H9 (cell line): ENCODE results near the gene TMEM221. TPM values are rescaled to one million over a fixed set of nuclear protein-coding genes. Genes with fewer than 3 reads are reported as not detected.

Experiments used
- DNase-seq: peaks from one replicate; pipeline ENCODE4 v3.0.0-alpha.2; 2017
- H2AFZ ChIP-seq: one replicate; pipeline ENCODE4 v1.6.1; 2013; ENCODE audit warnings: mild to moderate bottlenecking, low read length, control low read depth, moderate library complexity
- H2AK5ac ChIP-seq: 2 replicates; pipeline ENCODE4 v1.6.1; 2013; ENCODE audit warnings: low read length, control low read depth, mixed read lengths; ENCODE audit not compliant: insufficient read length
- H2BK120ac ChIP-seq: one replicate; pipeline ENCODE4 v1.6.1; 2013; ENCODE audit warnings: low read depth, mild to moderate bottlenecking, low read length, control low read depth, inconsistent platforms; ENCODE audit not compliant: poor library complexity, severe bottlenecking
- H2BK12ac ChIP-seq: 2 replicates; pipeline ENCODE4 v1.6.1; 2013; ENCODE audit warnings: low read length, control low read depth, mixed read lengths, low read depth; ENCODE audit not compliant: insufficient read length
- H2BK15ac ChIP-seq: 2 replicates; pipeline ENCODE4 v1.6.1; 2013; ENCODE audit warnings: low read depth, low read length, control low read depth
- H2BK20ac ChIP-seq: one replicate; pipeline ENCODE4 v1.6.1; 2013; ENCODE audit warnings: low read depth, mild to moderate bottlenecking, low read length, control low read depth, inconsistent platforms; ENCODE audit not compliant: poor library complexity, severe bottlenecking
- H2BK5ac ChIP-seq: 2 replicates; pipeline ENCODE4 v1.6.1; 2013; ENCODE audit warnings: low read length, control low read depth, mixed read lengths; ENCODE audit not compliant: insufficient read length
- H3K14ac ChIP-seq: 2 replicates; pipeline ENCODE4 v1.6.1; 2013; ENCODE audit warnings: low read length, control low read depth; ENCODE audit not compliant: insufficient read depth
- H3K18ac ChIP-seq: 2 replicates; pipeline ENCODE4 v1.6.1; 2013; ENCODE audit warnings: low read depth, mild to moderate bottlenecking, mixed read lengths, low read length, control low read depth; ENCODE audit not compliant: insufficient read length
- H3K23ac ChIP-seq: 2 replicates; pipeline ENCODE4 v1.6.1; 2013; ENCODE audit warnings: low read length, control low read depth, mixed read lengths, low read depth; ENCODE audit not compliant: insufficient read length
- H3K23me2 ChIP-seq: 2 replicates; pipeline ENCODE4 v1.6.1; 2013; ENCODE audit warnings: low read depth, mild to moderate bottlenecking, mixed read lengths, low read length, control low read depth; ENCODE audit not compliant: insufficient read length, poor library complexity, severe bottlenecking
- H3K27ac ChIP-seq: 2 replicates; pipeline ENCODE4 v1.5.1; 2013; ENCODE audit warnings: low read length, control low read depth, mixed read lengths, low read depth; ENCODE audit not compliant: insufficient read length
- H3K27me3 ChIP-seq: 2 replicates; pipeline ENCODE4 v1.6.1; 2013; ENCODE audit warnings: low read length, control low read depth, inconsistent platforms; ENCODE audit not compliant: insufficient read depth
- H3K4ac ChIP-seq: 2 replicates; pipeline ENCODE4 v1.6.1; 2013; ENCODE audit warnings: low read depth, mild to moderate bottlenecking, control low read depth, inconsistent platforms, low read length, moderate library complexity
- H3K4me1 ChIP-seq: 2 replicates; pipeline ENCODE4 v1.6.1; 2013; ENCODE audit warnings: low read length, control low read depth, inconsistent platforms; ENCODE audit not compliant: insufficient read depth
- H3K4me2 ChIP-seq: 2 replicates; pipeline ENCODE4 v1.6.1; 2013; ENCODE audit warnings: low read length, control low read depth, mixed read lengths; ENCODE audit not compliant: insufficient read length, insufficient read depth
- H3K56ac ChIP-seq: 2 replicates; pipeline ENCODE4 v1.6.1; 2013; ENCODE audit warnings: low read depth, mild to moderate bottlenecking, mixed read lengths, low read length, control low read depth; ENCODE audit not compliant: insufficient read length
- H3K79me1 ChIP-seq: 2 replicates; pipeline ENCODE4 v1.6.1; 2013; ENCODE audit warnings: low read depth, mild to moderate bottlenecking, moderate library complexity, low read length, control low read depth, inconsistent platforms; ENCODE audit not compliant: insufficient read depth, poor library complexity, severe bottlenecking
- H3K79me2 ChIP-seq: 2 replicates; pipeline ENCODE4 v1.6.1; 2013; ENCODE audit warnings: low read length, control low read depth, inconsistent platforms; ENCODE audit not compliant: insufficient read depth
- H3K9ac ChIP-seq: 2 replicates; pipeline ENCODE4 v1.6.1; 2013; ENCODE audit warnings: low read length, control low read depth, mixed read lengths; ENCODE audit not compliant: insufficient read length; ENCODE audit errors: extremely low read depth
- H3K9me3 ChIP-seq: one replicate; pipeline ENCODE4 v1.6.1; 2013; ENCODE audit warnings: low read depth, low read length, inconsistent platforms; ENCODE audit not compliant: control insufficient read depth
- H3T11ph ChIP-seq: one replicate; pipeline ENCODE4 v1.6.1; 2013; ENCODE audit warnings: mild to moderate bottlenecking, low read length, control low read depth, inconsistent platforms
- H4K20me1 ChIP-seq: one replicate; pipeline ENCODE4 v1.6.1; 2013; ENCODE audit not compliant: control insufficient read depth, insufficient read length, insufficient read depth
- H4K5ac ChIP-seq: 2 replicates; pipeline ENCODE4 v1.6.1; 2013; ENCODE audit warnings: low read depth, mild to moderate bottlenecking, mixed read lengths, low read length, control low read depth; ENCODE audit not compliant: insufficient read length
- H4K8ac ChIP-seq: replicated peaks from 2 replicates; pipeline ENCODE4 v1.6.1; 2013; ENCODE audit warnings: low read length, control low read depth, mixed read lengths, low read depth; ENCODE audit not compliant: insufficient read length
- H4K91ac ChIP-seq: 2 replicates; pipeline ENCODE4 v1.6.1; 2013; ENCODE audit warnings: low read depth, mild to moderate bottlenecking, moderate library complexity, mixed read lengths, low read length, control low read depth; ENCODE audit not compliant: insufficient read length
- H3K27ac Mint-ChIP-seq, 3 experiments: 2 replicates in 2 of 3; 3 replicates in 1 of 3; pipeline ENCODE4 v1.8.0; 2020 to 2021; ENCODE audit warnings: mixed read lengths in 3 of 3, mild to moderate bottlenecking in 1 of 3, moderate library complexity in 1 of 3
- H3K27me3 Mint-ChIP-seq: 2 replicates; pipeline ENCODE4 v1.8.0; 2021; ENCODE audit warnings: low read depth, mild to moderate bottlenecking, moderate library complexity, mixed read lengths
- H3K36me3 Mint-ChIP-seq, 3 experiments: 2 replicates in 2 of 3; 3 replicates in 1 of 3; pipeline ENCODE4 v1.8.0; 2020 to 2021; ENCODE audit warnings: low read depth in 3 of 3, mixed read lengths in 3 of 3; ENCODE audit not compliant: insufficient read depth in 1 of 3
- H3K4me1 Mint-ChIP-seq, 2 experiments: 2 replicates each; pipeline ENCODE4 v1.8.0; 2020; ENCODE audit warnings: mixed read lengths in 2 of 2
- H3K4me3 Mint-ChIP-seq, 2 experiments: 2 replicates in 1 of 2; 3 replicates in 1 of 2; pipeline ENCODE4 v1.8.0; 2020 to 2021; ENCODE audit warnings: mild to moderate bottlenecking in 2 of 2, mixed read lengths in 2 of 2, moderate library complexity in 1 of 2
- H3K9me3 Mint-ChIP-seq, 2 experiments: 2 replicates in 1 of 2; 3 replicates in 1 of 2; pipeline ENCODE4 v1.8.0; 2020; ENCODE audit warnings: mild to moderate bottlenecking in 2 of 2, mixed read lengths in 2 of 2, moderate library complexity in 1 of 2
- WGBS: extraction: QIAGEN DNeasy Blood & Tissue Kit; methylation state at CpG from one replicate; pipeline ENCODE4 v1.1.7; 2013; ENCODE audit warnings: missing lambda C conversion rate, low lambda C conversion rate, mixed read lengths; ENCODE audit not compliant: insufficient read length; ENCODE audit errors: extremely low coverage; 5-methylcytosine and 5-hydroxymethylcytosine counted together
- total RNA-seq: library from RNA; stranded (reverse); gene quantifications from 2 replicates; pipeline ENCODE4 v1.2.1, GENCODE V29; 2021
- TF ChIP-seq, protein P1 (sequence below): fragments of 200-600 bp; sonication (generic); conservative IDR thresholded peaks from 3 replicates; pipeline ENCODE4 v1.8.0; 2021; ENCODE audit warnings: antibody characterized with exemption, mild to moderate bottlenecking

TMEM221 gene
- total RNA-seq, 1 experiment from 2014 or later = 1.4 TPM

DNA sequence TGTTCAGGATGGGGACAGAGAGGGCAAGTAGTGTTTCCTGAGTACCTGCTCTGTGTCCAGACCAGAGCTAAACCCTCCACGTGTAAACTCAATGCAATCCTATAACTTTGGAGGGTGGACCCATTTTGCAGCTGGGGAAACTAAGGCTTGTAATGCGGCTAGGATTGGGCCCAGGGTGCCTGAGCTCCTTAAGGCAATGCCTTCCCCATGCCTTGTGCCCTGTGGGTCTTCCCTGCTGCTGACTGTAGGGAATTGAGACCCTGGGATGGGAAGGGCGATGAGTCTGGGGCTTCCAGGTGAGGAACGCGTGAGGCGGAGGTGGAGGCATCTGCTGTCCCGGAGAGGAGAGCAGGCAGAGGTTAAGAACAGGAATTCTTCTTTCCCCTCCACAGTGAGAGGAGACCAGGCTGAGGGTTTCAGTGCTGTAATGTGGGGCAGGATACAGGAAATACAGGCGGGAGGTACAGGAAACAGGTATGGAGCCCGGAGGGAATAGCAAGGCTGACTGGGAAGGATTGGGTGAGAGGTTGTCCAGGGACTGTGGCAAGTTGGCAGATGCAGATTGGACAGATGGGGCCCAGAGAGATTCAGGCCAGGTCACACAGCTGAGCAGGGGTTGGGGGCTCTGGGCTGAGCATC, 41.0 kb upstream of the TMEM221 start:
- WGBS = no CpG with 5 or more reads among the region's 9 CpGs
- Mint-ChIP-seq H3K27ac (peak overlapping the region; percentile 55 to 79 (median 76); a peak in 6 of 7 replicates), H3K4me3 (peak overlapping the region in 1 of 2 experiments; percentile 90; a peak in 3 of 5 replicates), H3K36me3 (no peaks in the 10 kb centered on the region), H3K4me1 (peaks cover 14 to 22% of the 10 kb centered on the region in 2 experiments), H3K9me3 (peaks cover 0 to 2% of the 10 kb centered on the region in 2 experiments; a peak in 1 of 5 replicates), H3K27me3 (peaks cover 3% of the 10 kb centered on the region)
- Histone ChIP-seq H3K23ac (no peak overlapping the region), H3K4me2 (peak overlapping the region; percentile 29), H3K79me1 (no peaks in the 10 kb centered on the region), H3K14ac (no peak overlapping the region), H4K8ac (no peak overlapping the region), H3K23me2 (peaks cover 7% of the 10 kb centered on the region), H4K20me1 (no peaks in the 10 kb centered on the region), H3K4ac (no peak overlapping the region), H2BK120ac (no peak overlapping the region), H4K91ac (no peak overlapping the region), H3K27ac (no peak overlapping the region), H2BK15ac (no peak overlapping the region), H2BK5ac (no peak overlapping the region), H2AK5ac (no peak overlapping the region), H4K5ac (no peak overlapping the region), H3K79me2 (no peaks in the 10 kb centered on the region), H3K9me3 (no peaks in the 10 kb centered on the region), H3K4me1 (peaks cover 7% of the 10 kb centered on the region; the same call in 1 of the 2 replicates), H3K27me3 (no peaks in the 10 kb centered on the region), H3K9ac (no peak overlapping the region), H3T11ph (no peak overlapping the region), H3K18ac (no peak overlapping the region), H2AFZ (no peak overlapping the region), H2BK20ac (no peak overlapping the region), H3K56ac (no peak overlapping the region), H2BK12ac (no peak overlapping the region)
- no peak for DNase-seq
- TF ChIP-seq, protein P1, sequence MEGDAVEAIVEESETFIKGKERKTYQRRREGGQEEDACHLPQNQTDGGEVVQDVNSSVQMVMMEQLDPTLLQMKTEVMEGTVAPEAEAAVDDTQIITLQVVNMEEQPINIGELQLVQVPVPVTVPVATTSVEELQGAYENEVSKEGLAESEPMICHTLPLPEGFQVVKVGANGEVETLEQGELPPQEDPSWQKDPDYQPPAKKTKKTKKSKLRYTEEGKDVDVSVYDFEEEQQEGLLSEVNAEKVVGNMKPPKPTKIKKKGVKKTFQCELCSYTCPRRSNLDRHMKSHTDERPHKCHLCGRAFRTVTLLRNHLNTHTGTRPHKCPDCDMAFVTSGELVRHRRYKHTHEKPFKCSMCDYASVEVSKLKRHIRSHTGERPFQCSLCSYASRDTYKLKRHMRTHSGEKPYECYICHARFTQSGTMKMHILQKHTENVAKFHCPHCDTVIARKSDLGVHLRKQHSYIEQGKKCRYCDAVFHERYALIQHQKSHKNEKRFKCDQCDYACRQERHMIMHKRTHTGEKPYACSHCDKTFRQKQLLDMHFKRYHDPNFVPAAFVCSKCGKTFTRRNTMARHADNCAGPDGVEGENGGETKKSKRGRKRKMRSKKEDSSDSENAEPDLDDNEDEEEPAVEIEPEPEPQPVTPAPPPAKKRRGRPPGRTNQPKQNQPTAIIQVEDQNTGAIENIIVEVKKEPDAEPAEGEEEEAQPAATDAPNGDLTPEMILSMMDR = peak; percentile 26; the same call in 2 of the 3 replicates
